EL (cell line): Measurements from ENCODE around the gene TNS3.
"Not testable (repeated sequence)": the region's sequence is repeated elsewhere in the genome, so short reads cannot be mapped to it uniquely, and the experiment has no call there.

Experiments
- DNase-seq: peaks from one replicate; pipeline ENCODE4 v3.0.0-alpha.2; 2016

The TNS3 gene

GRCh38 chr7:47266131-47266706, 315.7 kb downstream of the TNS3 start:
- DNase-seq, result peak; percentile 72

- no peak for DNase-seq
Measured at GRCh38 chr7:47265621-47266020, 316.3 kb downstream of the TNS3 start.

- no peak for DNase-seq
Measured at GRCh38 chr7:47264021-47264651, 317.8 kb downstream of the TNS3 start.

GRCh38 chr7:47262881-47263280, 319.0 kb downstream of the TNS3 start:
- DNase-seq, result no peak

GRCh38 chr7:47262160-47262559, 319.8 kb downstream of the TNS3 start:
- not testable (repeated sequence) for DNase-seq

- DNase-seq, result no peak
Measured at GRCh38 chr7:47260270-47260669, 321.6 kb downstream of the TNS3 start.

GRCh38 chr7:47259682-47260081, 322.2 kb downstream of the TNS3 start:
- DNase-seq, result no peak

GRCh38 chr7:47258798-47259197, 323.1 kb downstream of the TNS3 start:
- DNase-seq, result no peak

GRCh38 chr7:47256016-47256415, 325.9 kb downstream of the TNS3 start:
- DNase-seq, result no peak

GRCh38 chr7:47255441-47255840, 326.5 kb downstream of the TNS3 start:
- no peak for DNase-seq

- DNase-seq, result no peak
Measured at GRCh38 chr7:47255007-47255406, 326.9 kb downstream of the TNS3 start.

- peak; percentile 77 for DNase-seq
Measured at GRCh38 chr7:47254081-47254977, 327.6 kb downstream of the TNS3 start.

GRCh38 chr7:47253650-47254080, 328.2 kb downstream of the TNS3 start:
- DNase-seq, result peak; percentile 86

GRCh38 chr7:47252675-47253074, 329.2 kb downstream of the TNS3 start:
- DNase-seq, result no peak

- DNase-seq, result no peak
Measured at GRCh38 chr7:47249361-47249760, 332.6 kb downstream of the TNS3 start.

GRCh38 chr7:47248797-47249196, 333.1 kb downstream of the TNS3 start:
- DNase-seq, result no peak

- no peak for DNase-seq
Measured at GRCh38 chr7:47247132-47247531, 334.8 kb downstream of the TNS3 start.

- no peak for DNase-seq
Measured at GRCh38 chr7:47244692-47245091, 337.2 kb downstream of the TNS3 start.

- DNase-seq, result no peak
Measured at GRCh38 chr7:47241112-47242065, 340.5 kb downstream of the TNS3 start.

GRCh38 chr7:47239931-47240421, 341.9 kb downstream of the TNS3 start:
- no peak for DNase-seq

GRCh38 chr7:47239034-47239433, 342.9 kb downstream of the TNS3 start:
- DNase-seq, result no peak

GRCh38 chr7:47236480-47237129, 345.3 kb downstream of the TNS3 start:
- no peak for DNase-seq
